HEK293 (cell line): ENCODE measurements around the gene COL6A1.

ENCODE experiments used
- CTCF ChIP-seq: fragments of 450-650 bp; formaldehyde crosslinking; IDR thresholded peaks from 2 replicates; pipeline ENCODE4 v1.5.1; 2016; ENCODE audit warnings: missing biosample characterization, missing genetic modification characterization
- HOXC10 ChIP-seq: sonication (generic); formaldehyde crosslinking; IDR thresholded peaks from 2 replicates; pipeline ENCODE4 v1.8.1; 2023; ENCODE audit warnings: mild to moderate bottlenecking, missing genetic modification reagents
- PATZ1 ChIP-seq: fragments of 450-650 bp; formaldehyde crosslinking; IDR thresholded peaks from 2 replicates; pipeline ENCODE4 v1.5.1; 2016; ENCODE audit warnings: missing biosample characterization, missing genetic modification characterization
- SP2 ChIP-seq: fragments of 450-650 bp; formaldehyde crosslinking; IDR thresholded peaks from 2 replicates; pipeline ENCODE4 v1.5.1; 2016; ENCODE audit warnings: missing biosample characterization, missing genetic modification characterization
- ZBTB21 ChIP-seq: fragments of 450-650 bp; formaldehyde crosslinking; IDR thresholded peaks from 2 replicates; pipeline ENCODE4 v1.5.1; 2017; ENCODE audit warnings: missing biosample characterization, missing genetic modification characterization
- ZNF521 ChIP-seq: fragments of 450-650 bp; formaldehyde crosslinking; IDR thresholded peaks from 2 replicates; pipeline ENCODE4 v1.5.1; 2017; ENCODE audit warnings: missing biosample characterization, mild to moderate bottlenecking, missing genetic modification characterization
- ZNF624 ChIP-seq: fragments of 450-650 bp; formaldehyde crosslinking; IDR thresholded peaks from 2 replicates; pipeline ENCODE4 v1.5.1; 2017; ENCODE audit warnings: missing biosample characterization, missing genetic modification characterization
- ZNF768 ChIP-seq: fragments of 450-650 bp; formaldehyde crosslinking; IDR thresholded peaks from 2 replicates; pipeline ENCODE4 v1.5.1; 2018; ENCODE audit warnings: missing biosample characterization, mild to moderate bottlenecking, missing genetic modification characterization
- TF ChIP-seq, protein P1 (sequence below): fragments of 450-650 bp; formaldehyde crosslinking; IDR thresholded peaks from 2 replicates; pipeline ENCODE4 v1.5.1; 2016; ENCODE audit warnings: missing biosample characterization, missing genetic modification characterization
- TF ChIP-seq, protein P2 (sequence below): fragments of 450-650 bp; formaldehyde crosslinking; IDR thresholded peaks from 2 replicates; pipeline ENCODE4 v1.5.1; 2017; ENCODE audit warnings: missing biosample characterization, mild to moderate bottlenecking, missing genetic modification characterization, moderate library complexity
- TF ChIP-seq, protein P3 (sequence below): fragments of 450-650 bp; formaldehyde crosslinking; IDR thresholded peaks from 2 replicates; pipeline ENCODE4 v1.5.1; 2017; ENCODE audit warnings: missing biosample characterization, missing genetic modification characterization
- TF ChIP-seq, protein P4 (sequence below): fragments of 450-650 bp; formaldehyde crosslinking; IDR thresholded peaks from 2 replicates; pipeline ENCODE4 v1.5.1; 2016; ENCODE audit warnings: missing biosample characterization, missing genetic modification characterization

DNA sequence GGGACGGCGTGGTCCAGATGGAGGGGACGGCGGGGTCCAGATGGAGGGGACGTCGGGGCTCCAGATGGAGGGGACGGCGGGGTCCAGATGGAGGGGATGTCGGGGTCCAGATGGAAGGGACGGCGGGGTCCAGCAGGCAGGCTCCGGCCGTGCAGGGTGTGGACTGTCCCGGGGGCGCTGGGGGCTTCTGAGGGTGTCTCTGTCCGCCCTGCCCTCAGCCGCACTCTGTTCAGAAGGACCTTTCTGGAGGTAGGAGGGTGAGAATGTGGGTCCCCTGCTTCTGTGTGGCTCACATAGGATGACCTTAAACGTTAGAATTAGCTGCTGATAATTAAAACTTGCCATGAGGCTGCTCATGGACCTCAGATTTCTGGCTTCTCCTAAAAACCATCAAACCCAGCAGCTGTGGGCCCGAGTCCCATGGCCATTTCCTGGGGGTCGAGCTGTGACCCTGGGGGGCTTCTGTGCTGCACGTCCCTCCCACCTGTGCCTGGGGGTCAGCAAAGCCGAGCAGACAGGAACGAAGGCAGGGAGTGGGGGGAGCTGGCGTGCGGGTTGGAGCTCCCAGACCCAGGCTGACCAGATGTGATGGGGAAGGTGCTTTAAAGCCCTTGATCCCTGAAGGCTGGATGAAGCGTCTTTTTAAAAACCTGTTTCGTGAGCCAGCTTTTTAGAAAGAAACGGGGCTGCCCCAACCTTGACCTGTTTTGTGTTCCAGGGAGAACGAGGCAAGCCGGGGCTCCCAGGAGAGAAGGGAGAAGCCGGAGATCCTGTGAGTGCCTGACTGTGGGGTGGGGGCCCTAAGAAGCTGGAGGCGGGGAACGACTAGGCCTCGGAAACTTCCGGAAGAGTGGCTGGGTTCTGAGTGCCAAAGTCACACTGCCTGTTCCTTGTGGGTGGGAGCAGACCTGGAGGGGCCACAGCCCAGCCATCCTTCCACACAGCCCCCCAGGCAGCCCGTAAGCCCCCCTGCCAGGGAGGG lies 7.1 kb downstream of the COL6A1 start:
- TF ChIP-seq CTCF (tag by site-specific recombination) (no peak), PATZ1 (peak; percentile 40; the same call in 1 of the 2 replicates), ZNF521 (no peak), ZNF768 (tag by site-specific recombination) (no peak), ZBTB21 (tag by site-specific recombination) (no peak), ZNF624 (tag by site-specific recombination) (no peak), SP2 (no peak), HOXC10 (no peak)
- TF ChIP-seq, protein P1, sequence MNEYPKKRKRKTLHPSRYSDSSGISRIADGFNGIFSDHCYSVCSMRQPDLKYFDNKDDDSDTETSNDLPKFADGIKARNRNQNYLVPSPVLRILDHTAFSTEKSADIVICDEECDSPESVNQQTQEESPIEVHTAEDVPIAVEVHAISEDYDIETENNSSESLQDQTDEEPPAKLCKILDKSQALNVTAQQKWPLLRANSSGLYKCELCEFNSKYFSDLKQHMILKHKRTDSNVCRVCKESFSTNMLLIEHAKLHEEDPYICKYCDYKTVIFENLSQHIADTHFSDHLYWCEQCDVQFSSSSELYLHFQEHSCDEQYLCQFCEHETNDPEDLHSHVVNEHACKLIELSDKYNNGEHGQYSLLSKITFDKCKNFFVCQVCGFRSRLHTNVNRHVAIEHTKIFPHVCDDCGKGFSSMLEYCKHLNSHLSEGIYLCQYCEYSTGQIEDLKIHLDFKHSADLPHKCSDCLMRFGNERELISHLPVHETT (tag by site-specific recombination): no peak
- TF ChIP-seq, protein P2, sequence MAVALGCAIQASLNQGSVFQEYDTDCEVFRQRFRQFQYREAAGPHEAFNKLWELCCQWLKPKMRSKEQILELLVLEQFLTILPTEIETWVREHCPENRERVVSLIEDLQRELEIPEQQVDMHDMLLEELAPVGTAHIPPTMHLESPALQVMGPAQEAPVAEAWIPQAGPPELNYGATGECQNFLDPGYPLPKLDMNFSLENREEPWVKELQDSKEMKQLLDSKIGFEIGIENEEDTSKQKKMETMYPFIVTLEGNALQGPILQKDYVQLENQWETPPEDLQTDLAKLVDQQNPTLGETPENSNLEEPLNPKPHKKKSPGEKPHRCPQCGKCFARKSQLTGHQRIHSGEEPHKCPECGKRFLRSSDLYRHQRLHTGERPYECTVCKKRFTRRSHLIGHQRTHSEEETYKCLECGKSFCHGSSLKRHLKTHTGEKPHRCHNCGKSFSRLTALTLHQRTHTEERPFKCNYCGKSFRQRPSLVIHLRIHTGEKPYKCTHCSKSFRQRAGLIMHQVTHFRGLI: no peak
- TF ChIP-seq, protein P3, sequence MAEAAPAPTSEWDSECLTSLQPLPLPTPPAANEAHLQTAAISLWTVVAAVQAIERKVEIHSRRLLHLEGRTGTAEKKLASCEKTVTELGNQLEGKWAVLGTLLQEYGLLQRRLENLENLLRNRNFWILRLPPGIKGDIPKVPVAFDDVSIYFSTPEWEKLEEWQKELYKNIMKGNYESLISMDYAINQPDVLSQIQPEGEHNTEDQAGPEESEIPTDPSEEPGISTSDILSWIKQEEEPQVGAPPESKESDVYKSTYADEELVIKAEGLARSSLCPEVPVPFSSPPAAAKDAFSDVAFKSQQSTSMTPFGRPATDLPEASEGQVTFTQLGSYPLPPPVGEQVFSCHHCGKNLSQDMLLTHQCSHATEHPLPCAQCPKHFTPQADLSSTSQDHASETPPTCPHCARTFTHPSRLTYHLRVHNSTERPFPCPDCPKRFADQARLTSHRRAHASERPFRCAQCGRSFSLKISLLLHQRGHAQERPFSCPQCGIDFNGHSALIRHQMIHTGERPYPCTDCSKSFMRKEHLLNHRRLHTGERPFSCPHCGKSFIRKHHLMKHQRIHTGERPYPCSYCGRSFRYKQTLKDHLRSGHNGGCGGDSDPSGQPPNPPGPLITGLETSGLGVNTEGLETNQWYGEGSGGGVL: no peak
- TF ChIP-seq, protein P4, sequence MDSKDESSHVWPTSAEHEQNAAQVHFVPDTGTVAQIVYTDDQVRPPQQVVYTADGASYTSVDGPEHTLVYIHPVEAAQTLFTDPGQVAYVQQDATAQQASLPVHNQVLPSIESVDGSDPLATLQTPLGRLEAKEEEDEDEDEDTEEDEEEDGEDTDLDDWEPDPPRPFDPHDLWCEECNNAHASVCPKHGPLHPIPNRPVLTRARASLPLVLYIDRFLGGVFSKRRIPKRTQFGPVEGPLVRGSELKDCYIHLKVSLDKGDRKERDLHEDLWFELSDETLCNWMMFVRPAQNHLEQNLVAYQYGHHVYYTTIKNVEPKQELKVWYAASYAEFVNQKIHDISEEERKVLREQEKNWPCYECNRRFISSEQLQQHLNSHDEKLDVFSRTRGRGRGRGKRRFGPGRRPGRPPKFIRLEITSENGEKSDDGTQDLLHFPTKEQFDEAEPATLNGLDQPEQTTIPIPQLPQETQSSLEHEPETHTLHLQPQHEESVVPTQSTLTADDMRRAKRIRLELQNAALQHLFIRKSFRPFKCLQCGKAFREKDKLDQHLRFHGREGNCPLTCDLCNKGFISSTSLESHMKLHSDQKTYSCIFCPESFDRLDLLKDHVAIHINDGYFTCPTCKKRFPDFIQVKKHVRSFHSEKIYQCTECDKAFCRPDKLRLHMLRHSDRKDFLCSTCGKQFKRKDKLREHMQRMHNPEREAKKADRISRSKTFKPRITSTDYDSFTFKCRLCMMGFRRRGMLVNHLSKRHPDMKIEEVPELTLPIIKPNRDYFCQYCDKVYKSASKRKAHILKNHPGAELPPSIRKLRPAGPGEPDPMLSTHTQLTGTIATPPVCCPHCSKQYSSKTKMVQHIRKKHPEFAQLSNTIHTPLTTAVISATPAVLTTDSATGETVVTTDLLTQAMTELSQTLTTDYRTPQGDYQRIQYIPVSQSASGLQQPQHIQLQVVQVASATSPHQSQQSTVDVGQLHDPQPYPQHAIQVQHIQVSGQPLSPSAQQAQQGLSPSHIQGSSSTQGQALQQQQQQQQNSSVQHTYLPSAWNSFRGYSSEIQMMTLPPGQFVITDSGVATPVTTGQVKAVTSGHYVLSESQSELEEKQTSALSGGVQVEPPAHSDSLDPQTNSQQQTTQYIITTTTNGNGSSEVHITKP: no peak
